Activated CD8-positive, alpha-beta memory T cell treated with anti-CD3 and anti-CD28 coated beads for 36 hours (primary cell): ENCODE data around the gene KCTD11. TPM values are rescaled to one million over a fixed set of nuclear protein-coding genes. Genes with fewer than 3 reads are reported as not detected.

ENCODE experiments used
- CTCF ChIA-PET: fragments of 350-600 bp; sonication (Branson Sonifier 250); formaldehyde crosslinking; loops from one replicate; lab custom pipeline; 2021; ENCODE audit warnings: antibody characterized with exemption; lab: Charles Lee
- POLR2A ChIA-PET: fragments of 350-600 bp; sonication (Branson Sonifier 250); formaldehyde crosslinking; loops from one replicate; lab custom pipeline; 2021; ENCODE audit warnings: antibody characterized with exemption; lab: Charles Lee
- total RNA-seq, 2 experiments: library from RNA; stranded (reverse); gene quantifications; one replicate each; pipeline ENCODE4 v1.2.3, GENCODE V29; 2021

The KCTD11 gene
- 1 to 10 TPM; 6.4 to 7.2 TPM for total RNA-seq

DNA sequence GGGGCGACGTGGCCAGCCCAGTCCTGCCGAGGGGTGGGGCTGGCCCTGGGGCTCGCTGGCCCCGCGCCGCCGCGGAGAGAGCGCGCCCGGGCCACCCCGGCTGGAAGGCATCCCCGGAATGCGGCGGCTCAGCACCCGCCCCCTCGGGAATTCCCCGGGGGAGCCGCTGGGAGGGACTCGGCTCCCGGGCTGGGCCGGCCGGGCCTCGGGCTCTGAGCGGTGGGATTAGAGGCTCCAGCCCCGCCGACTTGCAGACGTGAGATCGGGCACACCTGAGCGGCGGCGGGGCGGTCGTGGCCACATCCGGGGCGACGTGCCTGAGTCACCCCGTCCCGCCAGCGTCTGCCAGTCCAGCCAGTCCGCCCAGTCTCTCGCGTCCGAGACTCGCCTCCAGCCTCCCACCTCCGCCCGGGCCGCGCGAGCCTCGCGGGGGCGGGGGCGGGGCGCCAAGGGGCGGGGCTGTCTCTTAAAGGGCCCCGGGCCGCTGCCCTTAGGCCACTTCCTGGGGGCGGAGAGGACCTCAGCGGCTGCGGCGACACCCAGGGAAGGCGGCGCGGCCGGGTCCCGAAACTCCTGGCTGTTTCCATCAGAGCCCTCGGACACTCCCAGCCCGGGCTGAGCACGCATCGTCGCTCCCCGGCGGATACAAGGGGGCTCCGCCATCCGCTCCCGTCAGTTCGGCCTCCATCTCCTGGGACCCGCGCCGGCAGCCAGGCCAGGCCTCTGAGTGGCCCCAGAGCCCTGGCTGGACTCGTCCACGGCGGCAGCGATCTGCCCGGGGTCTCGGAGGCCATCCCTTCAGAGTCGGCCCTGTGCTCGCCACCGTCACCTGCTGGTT is at the start of gene KCTD11:
Gene KCTD11 (plus strand): TSS at position 498 of the 838 bp plus-strand sequence.
- CTCF ChIA-PET: interaction anchor here (1.0 to 3.8 kb wide), 5 partner anchors 15 to 232 kb away, joined by 3 to 21 read pairs (median 4); partner anchors contain the start of genes ACAP1 and MPDU1
- POLR2A ChIA-PET: interaction anchor here (1.0 to 2.0 kb wide), 2 partner anchors 15 to 43 kb away, joined by 6 to 13 read pairs; partner anchors contain the start of gene ACAP1

DNA sequence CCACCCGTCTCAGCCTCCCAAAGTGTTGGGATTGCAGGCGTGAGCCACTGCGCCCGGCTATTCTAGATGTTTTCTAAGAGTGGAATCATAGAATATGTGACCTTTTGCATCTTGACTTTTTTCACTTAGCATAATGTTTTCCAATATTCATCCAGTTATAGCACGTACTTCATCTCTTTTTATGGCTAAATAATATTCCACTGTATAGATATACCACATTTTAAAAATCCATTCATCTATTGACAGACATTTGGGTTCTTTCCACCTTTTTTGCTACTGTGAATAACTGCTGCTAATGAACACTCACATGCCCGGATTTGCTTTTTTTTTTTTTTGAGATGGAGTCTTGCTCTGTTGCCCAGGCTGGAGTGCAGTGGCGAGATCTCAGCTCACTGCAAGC is 47.8 kb upstream of the KCTD11 start:
- ChIA-PET CTCF (interaction anchor here (1.0 to 1.2 kb wide), 2 partner anchors 24 to 37 kb away, joined by 3 read pairs; no protein-coding TSS in a partner anchor), POLR2A (no interaction called here)

DNA sequence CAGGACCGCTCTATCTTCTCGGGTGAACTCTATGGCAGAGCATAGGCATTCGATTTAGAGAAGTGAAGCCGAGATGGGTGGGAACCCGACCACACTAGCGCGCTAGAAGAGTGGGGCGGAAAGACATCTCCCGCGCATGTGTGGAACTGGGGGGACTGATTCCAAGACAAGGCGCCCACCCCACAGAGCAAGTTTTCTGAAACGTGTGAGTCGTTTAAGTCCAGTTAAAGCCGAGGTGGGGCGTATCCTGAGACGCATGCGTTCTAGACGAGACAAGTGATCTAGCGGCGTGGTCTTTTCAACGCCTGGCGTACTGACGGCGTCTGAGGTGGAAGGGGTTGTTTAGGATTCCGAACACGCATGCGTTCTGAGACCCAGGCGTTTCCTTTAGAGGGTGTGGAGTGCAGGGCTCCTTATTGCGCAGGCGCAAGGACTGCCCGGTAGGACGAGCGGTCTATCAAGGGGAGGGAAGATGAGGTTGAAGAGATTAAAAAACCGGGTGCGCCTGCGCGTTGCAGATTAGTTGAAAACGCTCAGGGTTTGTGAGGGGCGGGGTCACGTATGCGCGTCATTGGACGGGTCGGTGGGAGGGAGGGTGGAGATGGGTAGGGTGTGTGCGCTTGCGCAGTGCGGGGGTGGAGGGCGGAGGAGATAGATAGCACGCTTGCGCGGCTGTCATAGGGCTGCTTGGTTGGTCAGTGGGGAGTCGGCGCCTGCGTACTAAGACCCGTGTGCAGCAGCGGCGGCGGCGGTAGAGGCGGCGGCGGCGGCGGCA is 44.9 kb upstream of the KCTD11 start, which contains the start of gene EIF5A:
Gene EIF5A (plus strand): TSS at position 718 of the 775 bp plus-strand sequence. CDS start 2,008 bp downstream, outside the sequence.
- ChIA-PET POLR2A (interaction anchor here (1.0 kb wide), 1 partner anchor 380 kb away, joined by 8 read pairs; the partner anchor contains the start of gene TP53), CTCF (interaction anchor here (2.3 kb wide), 1 partner anchor 11 kb away, joined by 8 read pairs; no protein-coding TSS in a partner anchor)

DNA sequence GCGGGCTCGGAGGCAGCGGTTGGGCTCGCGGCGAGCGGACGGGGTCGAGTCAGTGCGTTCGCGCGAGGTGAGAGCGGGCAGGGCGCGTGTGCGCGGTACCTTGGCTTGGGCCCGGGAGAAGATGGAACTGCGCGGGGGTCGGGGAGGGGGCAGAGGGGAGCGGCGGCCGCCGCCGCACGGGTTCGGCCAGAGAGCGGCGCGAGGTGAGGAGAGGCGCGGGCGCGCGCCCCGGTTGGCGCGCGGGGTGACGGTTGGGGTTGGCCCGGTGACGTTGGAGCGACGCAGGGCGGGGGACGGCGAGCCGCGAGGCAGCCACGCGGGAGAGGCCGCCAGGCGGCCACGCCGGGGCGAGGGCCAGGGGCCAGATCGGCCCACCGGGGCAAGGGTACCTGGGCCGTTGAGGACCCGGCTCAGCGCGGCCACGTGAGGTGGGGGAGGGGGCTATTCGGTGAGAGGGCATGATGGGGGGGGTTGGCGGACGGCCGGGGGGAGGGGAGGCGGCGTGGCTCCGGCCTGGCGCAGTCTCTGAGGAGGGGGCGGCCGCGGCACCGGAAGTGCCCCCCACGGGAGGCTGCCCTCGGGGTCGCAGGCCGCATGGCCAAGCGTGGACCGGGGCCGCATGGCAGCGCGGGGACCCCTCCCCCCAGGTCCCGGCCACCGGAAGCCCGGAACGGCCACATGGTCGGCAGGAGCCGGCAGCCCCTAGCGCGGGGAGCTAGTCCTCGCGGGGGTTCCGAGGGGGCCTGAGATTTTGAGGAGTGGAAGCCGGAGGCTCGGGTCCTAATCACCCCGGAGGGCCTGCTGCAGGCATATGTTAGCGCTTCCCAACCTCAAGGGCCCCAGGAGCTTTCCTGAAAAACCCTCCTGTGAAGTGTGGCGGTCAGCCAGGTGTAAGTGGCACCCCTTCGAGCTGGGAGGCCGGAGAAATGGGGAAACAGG is 44.0 kb upstream of the KCTD11 start:
- POLR2A ChIA-PET: interaction anchor here (0.5 to 2.0 kb wide), 9 partner anchors 22 to 940 kb away, joined by 3 to 12 read pairs (median 5); partner anchors contain the start of genes ACADVL, ACAP1, CTC1 and CTDNEP1
- CTCF ChIA-PET: no interaction called here

DNA sequence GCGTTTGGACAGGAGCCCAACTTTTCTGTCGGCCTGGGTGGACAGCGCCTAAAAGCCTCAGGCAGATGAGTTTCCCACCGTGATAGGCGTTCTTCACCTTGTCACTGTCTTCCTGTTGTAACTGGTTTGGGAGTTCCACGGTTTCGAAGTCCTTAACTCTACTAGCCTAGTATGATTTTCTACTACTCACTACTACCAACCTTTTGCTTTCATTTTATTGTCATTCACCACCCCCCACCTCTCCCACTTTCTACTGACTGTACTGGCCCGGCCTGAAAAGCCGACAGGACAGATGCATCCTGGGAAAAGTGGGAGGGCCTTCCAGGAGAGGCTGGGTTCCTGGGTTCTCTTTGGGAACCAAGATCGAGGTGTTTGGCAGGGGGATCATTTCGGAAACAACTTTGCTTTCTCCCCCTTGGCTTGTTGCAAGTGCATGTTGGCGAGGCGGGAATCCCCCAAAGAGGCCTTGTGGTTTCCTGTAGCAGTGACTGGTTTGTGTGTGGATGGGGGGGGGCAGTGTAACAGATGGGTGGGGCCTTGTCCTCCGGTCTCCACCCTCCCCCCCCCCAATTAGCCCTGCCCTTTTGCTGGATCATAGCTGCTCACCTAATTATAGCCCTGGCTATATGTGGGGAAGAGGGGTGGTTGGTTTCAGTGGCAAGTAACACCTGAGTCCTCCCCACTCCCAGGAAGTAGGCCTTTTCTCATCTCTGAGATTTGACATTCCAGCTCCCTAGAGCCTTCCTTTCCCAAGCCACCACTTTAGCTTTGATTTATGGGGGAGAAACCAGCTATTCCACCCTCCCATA is 43.1 kb upstream of the KCTD11 start:
- CTCF ChIA-PET: interaction anchor here (0.6 to 1.1 kb wide), 2 partner anchors 10 to 13 kb away, joined by 3 to 4 read pairs; no protein-coding TSS in a partner anchor
- POLR2A ChIA-PET: interaction anchor here (0.5 to 2.0 kb wide), 12 partner anchors 21 to 939 kb away, joined by 3 to 12 read pairs (median 4); partner anchors contain the start of genes ACADVL, ACAP1, CTC1 and CTDNEP1

DNA sequence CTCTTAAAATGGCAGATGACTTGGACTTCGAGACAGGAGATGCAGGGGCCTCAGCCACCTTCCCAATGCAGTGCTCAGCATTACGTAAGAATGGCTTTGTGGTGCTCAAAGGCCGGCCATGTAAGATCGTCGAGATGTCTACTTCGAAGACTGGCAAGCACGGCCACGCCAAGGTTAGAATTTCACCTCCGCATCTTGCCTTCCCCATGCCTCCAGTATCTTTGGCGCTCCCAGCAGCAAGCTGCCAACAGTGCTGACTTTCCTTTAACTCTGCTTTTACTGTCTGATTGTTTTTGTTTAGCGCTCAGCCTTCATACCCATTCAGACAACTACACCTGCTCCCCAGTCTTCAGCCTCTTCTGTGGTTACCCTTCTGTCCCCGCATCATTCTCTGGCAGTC is 42.3 kb upstream of the KCTD11 start:
- CTCF ChIA-PET: interaction anchor here (1.1 kb wide), 1 partner anchor 12 kb away, joined by 3 read pairs; no protein-coding TSS in a partner anchor

DNA sequence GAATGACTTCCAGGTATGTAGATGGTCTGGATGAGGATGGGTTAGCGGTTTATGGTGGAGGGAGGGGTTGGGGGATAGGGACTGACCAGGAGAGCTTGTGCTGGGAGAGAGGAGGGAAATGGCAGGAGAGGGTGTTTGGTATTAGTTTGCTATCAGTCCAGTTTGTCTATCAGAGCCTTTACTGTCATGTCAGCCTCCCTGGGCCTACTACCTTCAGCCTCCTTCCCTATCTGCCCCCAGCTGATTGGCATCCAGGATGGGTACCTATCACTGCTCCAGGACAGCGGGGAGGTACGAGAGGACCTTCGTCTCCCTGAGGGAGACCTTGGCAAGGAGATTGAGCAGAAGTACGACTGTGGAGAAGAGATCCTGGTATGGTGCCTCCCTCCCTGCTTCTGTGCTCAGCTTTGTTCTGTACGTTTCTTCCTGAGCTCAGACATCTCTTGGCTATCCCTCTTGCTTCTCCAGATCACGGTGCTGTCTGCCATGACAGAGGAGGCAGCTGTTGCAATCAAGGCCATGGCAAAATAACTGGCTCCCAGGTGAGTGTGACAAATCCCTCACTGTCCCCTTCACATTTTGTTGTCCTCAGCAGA is 40.8 kb upstream of the KCTD11 start:
- CTCF ChIA-PET: interaction anchor here (1.0 kb wide), 1 partner anchor 26 kb away, joined by 4 read pairs; no protein-coding TSS in a partner anchor

More for the DNA sequence above, 42.3 kb upstream of the KCTD11 start:
- POLR2A ChIA-PET: interaction anchor here (0.5 to 2.0 kb wide), 7 partner anchors 20 to 267 kb away, joined by 3 to 12 read pairs (median 3); partner anchors contain the start of gene ACAP1

DNA sequence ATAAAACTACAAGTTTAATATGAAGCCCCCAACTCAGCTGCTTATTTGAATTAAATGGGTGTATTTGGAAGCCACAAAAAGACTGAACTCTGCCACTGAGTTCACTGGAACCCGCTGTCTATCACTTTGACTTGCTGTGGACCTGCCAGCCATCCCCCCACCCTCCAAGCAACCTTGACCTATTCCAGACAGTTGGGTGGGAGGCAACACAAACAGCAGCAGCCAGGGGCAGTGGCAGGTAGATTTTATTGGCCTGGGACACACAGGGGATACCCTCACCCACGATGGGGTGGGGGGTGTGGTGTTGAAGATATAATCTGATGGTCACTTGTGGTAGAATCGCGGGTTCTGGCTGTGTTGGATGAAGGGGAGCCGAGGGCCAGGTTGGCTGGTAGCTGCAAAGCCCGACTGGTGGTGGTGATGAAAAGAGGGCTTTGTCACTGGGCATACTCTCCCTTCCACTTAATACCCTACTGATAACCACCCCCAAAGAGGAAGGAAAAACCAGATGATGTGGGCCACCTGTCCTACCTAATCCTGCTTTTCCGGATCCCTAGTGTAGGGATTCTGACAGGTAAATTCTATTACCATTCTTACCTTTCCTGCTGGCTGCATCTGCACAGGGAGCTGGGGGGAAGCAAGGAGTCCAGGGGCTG is 39.4 kb upstream of the KCTD11 start:
- ChIA-PET CTCF (interaction anchor here (0.6 to 2.5 kb wide), 5 partner anchors 12 to 380 kb away, joined by 4 to 8 read pairs (median 5); partner anchors contain the start of gene NEURL4), POLR2A (interaction anchor here (0.8 to 2.2 kb wide), 3 partner anchors 17 to 92 kb away, joined by 3 to 13 read pairs (median 6); partner anchors contain the start of gene NEURL4)

More for the DNA sequence above, 40.8 kb upstream of the KCTD11 start:
- POLR2A ChIA-PET: interaction anchor here (0.6 kb wide), 1 partner anchor 93 kb away, joined by 4 read pairs; the partner anchor contains the start of gene TMEM256

DNA sequence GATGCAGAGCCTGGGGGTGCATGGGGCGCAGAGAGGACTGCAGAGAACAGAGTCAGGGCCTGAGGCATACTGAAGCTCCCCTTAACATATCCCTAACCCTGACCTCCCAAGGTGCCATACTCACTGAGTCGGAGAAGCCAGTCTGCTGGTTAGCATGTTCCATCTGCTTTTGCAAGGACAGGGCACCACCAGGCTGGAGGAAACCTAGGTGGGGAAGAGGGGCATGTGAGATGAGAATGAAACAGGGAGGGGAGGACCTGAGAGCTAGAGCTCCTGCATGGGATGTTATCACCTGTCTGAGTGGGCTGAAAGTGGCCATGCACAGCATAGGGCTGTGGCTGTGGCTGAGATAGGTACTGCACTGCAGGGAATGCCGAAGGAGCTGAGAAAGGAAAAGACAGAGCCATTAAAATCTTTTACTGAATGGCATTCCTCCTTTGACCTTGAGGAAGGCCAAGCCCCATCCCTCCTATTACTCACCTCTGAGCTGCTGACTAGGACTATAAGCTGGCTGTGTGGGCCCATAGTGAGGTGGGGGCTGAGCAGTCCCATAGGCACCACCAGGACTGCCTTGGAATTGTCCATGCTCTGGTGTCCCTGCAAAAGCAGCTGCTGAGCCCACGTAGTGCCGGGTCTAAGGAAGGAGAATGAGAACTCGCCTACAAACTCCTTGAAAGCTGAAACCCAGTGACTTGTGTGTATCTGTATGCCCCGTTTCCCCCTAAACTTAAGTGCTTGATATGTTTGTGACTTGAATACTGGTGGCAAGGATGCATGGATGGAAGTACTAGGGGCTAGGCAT is 38.7 kb upstream of the KCTD11 start:
- ChIA-PET CTCF (interaction anchor here (0.6 to 2.5 kb wide), 6 partner anchors 12 to 379 kb away, joined by 4 to 8 read pairs (median 5); partner anchors contain the start of genes NEURL4 and SLC2A4), POLR2A (interaction anchor here (0.6 to 2.2 kb wide), 7 partner anchors 12 to 167 kb away, joined by 3 to 13 read pairs (median 6); partner anchors contain the start of gene NEURL4)

DNA sequence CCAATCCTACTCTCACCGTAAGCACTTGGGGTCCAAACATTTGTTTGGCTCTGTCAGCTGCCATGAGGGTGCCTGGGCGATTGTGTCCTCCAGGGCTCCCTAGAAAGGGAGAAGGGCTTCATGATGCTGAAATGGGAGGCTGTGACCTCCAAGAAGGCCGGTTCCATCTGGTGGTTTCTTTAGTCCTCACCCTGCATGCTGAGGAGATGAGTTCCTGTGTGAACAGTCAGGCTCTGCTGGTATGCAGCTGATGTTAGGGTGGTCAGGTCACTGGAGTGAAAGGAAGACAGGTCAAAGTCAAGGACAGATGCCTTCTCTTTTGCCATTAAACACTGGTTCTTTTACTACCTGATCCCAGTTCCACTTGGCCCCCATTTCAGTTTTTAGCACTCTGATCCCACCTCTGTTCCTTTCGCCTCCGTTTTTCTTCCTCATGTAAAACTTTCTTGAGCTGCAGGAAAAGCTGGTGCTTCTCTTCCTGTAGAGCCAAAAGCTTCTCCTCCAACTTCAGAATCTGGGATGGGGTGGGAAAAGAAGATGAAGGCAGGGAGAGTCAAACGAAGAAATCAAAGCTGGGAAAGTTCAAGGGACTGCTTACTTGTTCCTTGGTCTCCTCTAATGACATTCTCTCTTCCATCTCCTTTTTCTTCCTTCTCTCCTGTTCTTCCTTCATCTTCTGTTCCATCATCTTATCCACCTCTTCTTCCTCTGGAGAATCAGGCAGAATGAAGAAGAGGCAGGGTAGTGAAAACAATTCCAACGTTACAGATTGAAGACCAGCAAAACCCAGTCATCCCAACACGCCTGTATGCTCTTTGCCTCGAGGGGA is 37.9 kb upstream of the KCTD11 start:
- POLR2A ChIA-PET: interaction anchor here (0.6 to 2.2 kb wide), 6 partner anchors 11 to 260 kb away, joined by 3 to 13 read pairs (median 6); partner anchors contain the start of gene NEURL4
- CTCF ChIA-PET: interaction anchor here (0.8 to 3.3 kb wide), 9 partner anchors 11 to 34 kb away, joined by 3 to 9 read pairs (median 5); partner anchors contain the start of genes ACAP1, NEURL4 and SLC2A4

DNA sequence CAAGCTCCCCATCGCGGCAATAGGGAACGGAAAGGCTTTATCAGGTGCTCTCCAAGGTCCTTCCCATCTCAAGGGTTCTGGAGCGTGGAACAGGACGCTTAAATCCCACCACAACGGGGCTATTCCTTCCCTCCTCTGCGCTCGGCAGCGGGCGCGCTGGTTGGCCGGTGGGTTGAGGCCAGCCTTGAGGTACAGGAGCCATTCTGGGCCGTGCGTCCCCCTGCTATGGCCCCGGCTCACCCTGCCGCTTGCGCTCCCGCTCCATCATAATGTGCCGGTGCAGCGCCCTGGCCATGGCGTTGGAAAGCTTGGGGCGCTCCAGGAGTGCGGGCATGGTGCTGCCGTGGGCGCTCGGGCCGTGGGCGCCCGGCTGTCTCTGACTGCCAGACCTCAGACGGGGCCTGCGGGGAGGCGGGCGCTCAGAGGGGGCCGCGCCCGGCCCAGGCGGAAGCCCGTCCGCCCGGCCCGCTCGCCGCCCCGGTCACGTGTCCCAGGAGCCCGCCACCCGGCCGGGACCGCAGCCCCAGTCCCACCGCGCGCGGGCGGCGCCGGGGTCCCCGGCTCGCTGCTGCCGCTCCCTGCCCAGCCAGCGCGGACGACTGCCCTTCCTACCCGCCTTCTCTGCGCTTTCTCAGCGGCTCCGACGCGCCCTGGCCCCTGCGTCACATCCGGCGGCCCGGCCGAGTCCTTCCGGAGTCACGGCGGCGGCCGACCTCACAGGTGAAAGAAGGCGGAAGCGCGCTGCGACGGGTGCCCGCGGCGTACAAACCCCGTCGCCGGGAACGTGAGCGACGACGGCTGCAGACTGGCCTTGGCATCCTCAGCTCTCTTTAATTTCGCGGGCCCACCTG is 37.0 kb upstream of the KCTD11 start, which contains the start of gene GPS2:
Gene GPS2 (minus strand): TSS at position 642 of the 851 bp plus-strand sequence. CDS start 308 bp downstream, at position 334.
- POLR2A ChIA-PET: interaction anchor here (0.6 to 2.2 kb wide), 5 partner anchors 15 to 259 kb away, joined by 3 to 13 read pairs (median 5); partner anchors contain the start of gene NEURL4
- CTCF ChIA-PET: interaction anchor here (0.9 to 3.3 kb wide), 6 partner anchors 10 to 33 kb away, joined by 3 to 9 read pairs (median 6); partner anchors contain the start of genes ACAP1 and NEURL4

DNA sequence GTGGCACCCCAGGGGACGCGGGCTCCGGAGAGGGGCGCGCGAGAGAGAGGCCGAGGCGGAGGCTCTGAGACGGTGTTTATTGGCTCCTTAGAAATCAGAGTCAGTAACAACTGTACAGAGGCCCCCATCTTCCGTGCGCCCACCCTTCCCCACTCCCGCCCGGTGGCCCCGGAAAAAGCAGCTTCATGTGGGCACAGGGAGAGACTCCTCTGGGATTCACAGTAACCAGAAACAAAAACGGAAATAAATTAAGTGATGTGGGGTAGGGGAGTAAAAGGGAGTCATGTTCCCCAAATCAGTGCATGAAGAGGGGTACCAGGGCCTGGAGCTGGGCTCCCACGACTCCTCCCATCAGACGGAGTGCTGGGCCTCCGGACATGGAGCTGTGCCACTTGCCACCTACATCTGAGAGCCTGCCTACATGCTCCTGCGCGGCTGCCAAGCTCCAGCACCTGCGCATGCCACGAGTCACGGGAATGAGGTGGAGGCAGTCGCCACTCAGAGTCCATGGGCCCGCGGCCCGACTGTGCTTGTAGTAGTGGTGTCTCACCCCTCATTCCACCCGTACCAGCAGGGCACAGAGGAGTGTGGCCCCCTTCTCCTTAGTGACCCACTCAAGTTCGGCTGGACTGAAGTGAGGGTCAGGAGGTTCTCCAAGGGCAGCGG is 36.3 kb upstream of the KCTD11 start:
- ChIA-PET POLR2A (interaction anchor here (0.6 to 1.5 kb wide), 2 partner anchors 14 to 34 kb away, joined by 4 to 5 read pairs; partner anchors contain the start of gene NEURL4), CTCF (interaction anchor here (1.8 to 3.3 kb wide), 3 partner anchors 14 to 33 kb away, joined by 4 to 9 read pairs (median 7); partner anchors contain the start of genes ACAP1 and NEURL4)
